ENCODE data around the gene TUT4. TPM values are rescaled to one million over a fixed set of nuclear protein-coding genes. Genes with fewer than 3 reads are reported as not detected.

Gene TUT4
- total and polyA plus RNA-seq, 2 of the 4 experiments (the other 2 are of a cell fraction): 10.9 to 40.0 TPM

DNA sequence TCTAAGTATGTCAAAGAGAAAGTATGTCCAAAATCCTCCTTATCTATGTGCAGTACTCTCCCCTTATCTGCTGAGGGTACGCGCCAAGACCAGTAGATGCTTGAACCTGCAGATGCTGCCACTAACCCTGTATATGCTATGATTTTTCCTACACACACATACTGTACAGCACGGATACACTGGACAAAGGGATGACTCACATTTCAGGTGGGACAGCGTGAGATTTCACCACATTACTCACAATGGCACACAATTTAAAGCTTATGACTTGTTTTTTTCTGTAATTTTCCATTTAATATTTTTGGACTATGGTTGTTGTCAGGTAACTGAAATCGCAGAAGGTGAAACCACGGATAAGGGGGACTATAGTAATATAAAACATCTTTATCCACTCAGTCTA is 152.8 kb downstream of the TUT4 start (continued):
- TF ChIP-seq, protein P1, sequence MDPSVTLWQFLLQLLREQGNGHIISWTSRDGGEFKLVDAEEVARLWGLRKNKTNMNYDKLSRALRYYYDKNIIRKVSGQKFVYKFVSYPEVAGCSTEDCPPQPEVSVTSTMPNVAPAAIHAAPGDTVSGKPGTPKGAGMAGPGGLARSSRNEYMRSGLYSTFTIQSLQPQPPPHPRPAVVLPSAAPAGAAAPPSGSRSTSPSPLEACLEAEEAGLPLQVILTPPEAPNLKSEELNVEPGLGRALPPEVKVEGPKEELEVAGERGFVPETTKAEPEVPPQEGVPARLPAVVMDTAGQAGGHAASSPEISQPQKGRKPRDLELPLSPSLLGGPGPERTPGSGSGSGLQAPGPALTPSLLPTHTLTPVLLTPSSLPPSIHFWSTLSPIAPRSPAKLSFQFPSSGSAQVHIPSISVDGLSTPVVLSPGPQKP (IDR thresholded peaks at IDR 0.05; ENCODE audit: borderline replicate concordance, low read depth, low read length): no peak

DNA sequence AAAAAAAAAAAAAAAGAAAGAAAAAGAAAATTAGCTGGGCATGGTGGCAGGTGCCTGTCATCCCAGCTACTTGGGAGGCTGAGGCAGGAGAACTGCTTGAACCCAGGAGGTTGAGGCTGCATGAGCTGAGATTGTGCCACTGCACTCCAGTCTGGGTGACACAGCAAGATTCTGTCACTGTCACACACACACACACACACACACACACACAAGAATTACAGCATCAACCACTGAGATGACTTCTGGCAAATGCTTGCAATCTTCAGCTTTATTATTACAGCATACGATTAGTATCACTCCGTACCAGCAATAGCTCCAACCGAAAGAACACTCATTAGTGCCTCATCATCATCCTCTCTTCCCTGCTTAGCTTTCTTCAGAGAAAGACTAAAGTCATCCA is 153.3 kb downstream of the TUT4 start:
- DNase-seq: no peak
- Histone ChIP-seq H3K56ac (ENCODE audit: extremely low read depth, insufficient read depth, low read length) (no peak overlapping the region), H2AFZ (replicated peaks; ENCODE audit: low read length, poor library complexity) (no peak overlapping the region), H2AK9ac (replicated peaks; ENCODE audit: low read depth, low read length, poor library complexity) (no peak overlapping the region), H2BK5ac (ENCODE audit: low read depth, low read length, poor library complexity, severe bottlenecking) (no peak overlapping the region), H3K36me3 (ENCODE audit: control insufficient read depth, insufficient read depth, low read length) (peaks cover 8% of the 10 kb centered on the region), H3K79me1 (ENCODE audit: low read depth in 1 of 2, low read length in 2 of 2) (peaks cover 10 to 27% of the 10 kb centered on the region in 2 experiments; a peak in 3 of 4 replicates), H4K5ac (ENCODE audit: low read depth, low read length) (no peak overlapping the region), H4K91ac (ENCODE audit: insufficient read depth, low read depth, low read length) (no peak overlapping the region), H3K14ac (replicated peaks; ENCODE audit: low read depth, low read length) (no peak overlapping the region), H3K4ac (ENCODE audit: low read depth, low read length) (no peak overlapping the region), H3K18ac (ENCODE audit: low read depth, low read length) (no peak overlapping the region), H3K4me3 (ENCODE audit: insufficient read depth, low read depth, low read length) (no peak overlapping the region), H2AK5ac (ENCODE audit: low read depth, low read length) (no peak overlapping the region), H3K4me2 (ENCODE audit: low read depth, low read length) (no peak overlapping the region), H4K20me1 (ENCODE audit: insufficient read depth, low read length) (no peaks in the 10 kb centered on the region), H2BK15ac (ENCODE audit: low read depth, low read length) (no peak overlapping the region), H3K9me1 (ENCODE audit: insufficient read depth, low read length) (no peaks in the 10 kb centered on the region), H3K4me1 (ENCODE audit: control insufficient read depth, insufficient read depth, low read length) (no peaks in the 10 kb centered on the region), H3K9me3 (ENCODE audit: control insufficient read depth, insufficient read depth, low read length) (no peaks in the 10 kb centered on the region), H2BK20ac (ENCODE audit: low read depth, low read length) (no peak overlapping the region), H2BK120ac (ENCODE audit: low read depth, low read length) (no peak overlapping the region), H3K27me3 (ENCODE audit: control insufficient read depth, insufficient read depth, low read length) (no peaks in the 10 kb centered on the region), H3K27ac (ENCODE audit: insufficient read depth, low read length) (no peak overlapping the region), H3K23ac (ENCODE audit: low read depth, low read length) (no peak overlapping the region), H4K8ac (ENCODE audit: low read depth in 2 of 2, low read length in 2 of 2) (no peak overlapping the region), H3K9ac (ENCODE audit: low read depth, low read length) (no peak overlapping the region)
- POLR2A ChIA-PET (ENCODE audit: unreplicated experiment): no interaction called here
- TF ChIP-seq FOS (IDR thresholded peaks at IDR 0.05; ENCODE audit: low read depth, low read length) (no peak), MAFK (IDR thresholded peaks at IDR 0.05; ENCODE audit: low read depth, low read length) (no peak), RCOR1 (IDR thresholded peaks at IDR 0.05; ENCODE audit: insufficient replicate concordance, low read length) (no peak), RAD21 (IDR thresholded peaks at IDR 0.05; ENCODE audit: low read length) (no peak), BHLHE40 (IDR thresholded peaks at IDR 0.05; ENCODE audit: low read depth, low read length) (no peak), MXI1 (IDR thresholded peaks at IDR 0.05; ENCODE audit: borderline replicate concordance, low read depth, low read length) (no peak), NFE2L2 (IDR thresholded peaks at IDR 0.05; ENCODE audit: low read depth, low read length) (no peak), CEBPB (IDR thresholded peaks at IDR 0.05; ENCODE audit: low read depth, low read length) (no peak), RFX5 (IDR thresholded peaks at IDR 0.05; ENCODE audit: low read depth, low read length) (no peak), MAZ (IDR thresholded peaks at IDR 0.05; ENCODE audit: borderline replicate concordance, low read depth, low read length) (no peak)
- TF ChIP-seq, protein P1 (IDR thresholded peaks at IDR 0.05; ENCODE audit: borderline replicate concordance, low read depth, low read length): no peak
- TF ChIP-seq, protein P2, sequence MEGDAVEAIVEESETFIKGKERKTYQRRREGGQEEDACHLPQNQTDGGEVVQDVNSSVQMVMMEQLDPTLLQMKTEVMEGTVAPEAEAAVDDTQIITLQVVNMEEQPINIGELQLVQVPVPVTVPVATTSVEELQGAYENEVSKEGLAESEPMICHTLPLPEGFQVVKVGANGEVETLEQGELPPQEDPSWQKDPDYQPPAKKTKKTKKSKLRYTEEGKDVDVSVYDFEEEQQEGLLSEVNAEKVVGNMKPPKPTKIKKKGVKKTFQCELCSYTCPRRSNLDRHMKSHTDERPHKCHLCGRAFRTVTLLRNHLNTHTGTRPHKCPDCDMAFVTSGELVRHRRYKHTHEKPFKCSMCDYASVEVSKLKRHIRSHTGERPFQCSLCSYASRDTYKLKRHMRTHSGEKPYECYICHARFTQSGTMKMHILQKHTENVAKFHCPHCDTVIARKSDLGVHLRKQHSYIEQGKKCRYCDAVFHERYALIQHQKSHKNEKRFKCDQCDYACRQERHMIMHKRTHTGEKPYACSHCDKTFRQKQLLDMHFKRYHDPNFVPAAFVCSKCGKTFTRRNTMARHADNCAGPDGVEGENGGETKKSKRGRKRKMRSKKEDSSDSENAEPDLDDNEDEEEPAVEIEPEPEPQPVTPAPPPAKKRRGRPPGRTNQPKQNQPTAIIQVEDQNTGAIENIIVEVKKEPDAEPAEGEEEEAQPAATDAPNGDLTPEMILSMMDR (conservative IDR thresholded peaks at IDR 0.05; ENCODE audit: low read depth, low read length): no peak
- no CpG with 5 or more reads among the region's 3 CpGs for WGBS, 2 experiments (ENCODE audit: extremely low coverage in 2 of 2, insufficient read length in 1 of 2)
- no TSS peak for BruUV-seq (replicated peaks)
- in situ Hi-C loops (cut with MboI; ENCODE audit: low sequenced_read_pairs): loop anchor here (10.0 kb wide), 1 partner anchor 285 kb away; no protein-coding TSS in a partner anchor
- ATAC-seq (ENCODE audit: low read depth): no peak
- dilution Hi-C loops (cut with HindIII; ENCODE audit: low sequenced_read_pairs, unreplicated experiment): no loop called here
- CTCF ChIA-PET: no interaction called here
- intact Hi-C loops (cut with micrococcal nuclease): no loop called here
